Measurements from ENCODE around the gene BMP8A.

BMP8A gene

DNA sequence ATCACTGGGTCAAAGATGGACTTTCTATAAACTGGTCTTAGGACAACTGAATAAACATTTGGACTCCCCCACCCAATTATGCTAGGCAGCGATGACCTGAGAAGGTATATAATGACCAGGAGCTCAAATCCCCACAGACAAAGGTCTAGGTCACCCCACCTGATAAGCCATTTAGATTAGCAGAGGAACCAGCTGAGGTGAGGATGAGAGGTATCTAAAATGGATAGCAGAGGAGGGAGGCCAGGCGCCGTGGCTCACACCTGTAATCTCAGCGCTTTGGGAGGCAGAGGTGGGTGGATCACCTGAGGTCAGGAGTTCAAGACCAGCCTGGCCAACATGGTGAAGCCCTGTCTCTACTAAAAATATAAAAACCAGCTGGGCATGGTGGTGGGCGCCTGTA, 51.5 kb downstream of the BMP8A start:
- no peak for ATAC-seq (ENCODE audit: insufficient read depth, low read depth)
- Histone ChIP-seq H3K4me1 (ENCODE audit: insufficient read depth, low read length) (no peaks in the 10 kb centered on the region), H3K27me3 (ENCODE audit: insufficient read depth, low read length, poor library complexity) (no peaks in the 10 kb centered on the region), H3K79me2 (ENCODE audit: insufficient read depth, low read length) (no peaks in the 10 kb centered on the region), H3K27ac (ENCODE audit: low read length) (no peak overlapping the region), H3K9me3 (ENCODE audit: insufficient read depth, low read length, severe bottlenecking) (no peaks in the 10 kb centered on the region), H2AFZ (ENCODE audit: low read depth, low read length) (no peak overlapping the region), H3K4me2 (ENCODE audit: insufficient read depth, low read length) (no peak overlapping the region), H3K9ac (ENCODE audit: low read depth, low read length) (no peak overlapping the region), H3K36me3 (ENCODE audit: insufficient read depth, low read length) (peaks cover 41% of the 10 kb centered on the region), H3K4me3 (ENCODE audit: low read depth in 1 of 2, low read length in 2 of 2) (no peak overlapping the region), H4K20me1 (ENCODE audit: insufficient read depth, low read length) (0 out of 2 replicates have a peak, but pooled peaks cover 7% of the 10 kb centered on the region)
- DNase-seq: no peak
- TF ChIP-seq EZH2 (IDR thresholded peaks at IDR 0.05; ENCODE audit: borderline replicate concordance, low read depth, low read length, severe bottlenecking): no peak
- TF ChIP-seq, protein P1, sequence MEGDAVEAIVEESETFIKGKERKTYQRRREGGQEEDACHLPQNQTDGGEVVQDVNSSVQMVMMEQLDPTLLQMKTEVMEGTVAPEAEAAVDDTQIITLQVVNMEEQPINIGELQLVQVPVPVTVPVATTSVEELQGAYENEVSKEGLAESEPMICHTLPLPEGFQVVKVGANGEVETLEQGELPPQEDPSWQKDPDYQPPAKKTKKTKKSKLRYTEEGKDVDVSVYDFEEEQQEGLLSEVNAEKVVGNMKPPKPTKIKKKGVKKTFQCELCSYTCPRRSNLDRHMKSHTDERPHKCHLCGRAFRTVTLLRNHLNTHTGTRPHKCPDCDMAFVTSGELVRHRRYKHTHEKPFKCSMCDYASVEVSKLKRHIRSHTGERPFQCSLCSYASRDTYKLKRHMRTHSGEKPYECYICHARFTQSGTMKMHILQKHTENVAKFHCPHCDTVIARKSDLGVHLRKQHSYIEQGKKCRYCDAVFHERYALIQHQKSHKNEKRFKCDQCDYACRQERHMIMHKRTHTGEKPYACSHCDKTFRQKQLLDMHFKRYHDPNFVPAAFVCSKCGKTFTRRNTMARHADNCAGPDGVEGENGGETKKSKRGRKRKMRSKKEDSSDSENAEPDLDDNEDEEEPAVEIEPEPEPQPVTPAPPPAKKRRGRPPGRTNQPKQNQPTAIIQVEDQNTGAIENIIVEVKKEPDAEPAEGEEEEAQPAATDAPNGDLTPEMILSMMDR (IDR thresholded peaks at IDR 0.05; ENCODE audit: borderline replicate concordance, extremely low read depth, low read length, poor library complexity, severe bottlenecking): no peak

DNA sequence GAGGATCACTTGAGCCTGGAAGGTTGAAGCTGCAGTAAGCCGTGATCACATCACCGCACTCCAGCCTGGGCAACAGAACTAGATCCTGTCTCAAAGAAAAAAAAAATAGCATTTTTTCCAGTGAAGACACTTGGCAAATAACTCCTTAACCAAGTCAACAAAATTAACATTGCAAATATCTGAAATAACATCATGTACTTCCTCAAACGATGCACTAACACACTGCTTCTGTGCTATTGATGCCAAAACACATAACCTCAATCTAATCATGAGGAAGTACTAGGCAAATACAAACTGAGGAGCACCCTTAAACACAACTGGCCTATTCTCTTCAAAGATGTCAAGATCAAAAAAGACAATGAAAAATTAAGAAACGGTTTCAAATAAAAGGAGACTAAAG, 52.9 kb downstream of the BMP8A start:
- H3K4me2 ChIP-seq (ENCODE audit: insufficient read depth, low read length): no peak overlapping the region
- H3K9me3 ChIP-seq (ENCODE audit: insufficient read depth, low read length, severe bottlenecking): no peaks in the 10 kb centered on the region
- H3K9ac ChIP-seq (ENCODE audit: low read depth, low read length): no peak overlapping the region
- H3K79me2 ChIP-seq (ENCODE audit: insufficient read depth, low read length): no peaks in the 10 kb centered on the region
- H3K27ac ChIP-seq (ENCODE audit: low read length): no peak overlapping the region
- no peaks in the 10 kb centered on the region for H3K4me1 ChIP-seq (ENCODE audit: insufficient read depth, low read length)
- H3K4me3 ChIP-seq (ENCODE audit: low read depth in 1 of 2, low read length in 2 of 2): no peak overlapping the region
- peaks cover 43% of the 10 kb centered on the region for H3K36me3 ChIP-seq (ENCODE audit: insufficient read depth, low read length)
- H4K20me1 ChIP-seq (ENCODE audit: insufficient read depth, low read length): no peaks in the 10 kb centered on the region
- DNase-seq (no peak), ATAC-seq (ENCODE audit: insufficient read depth, low read depth) (no peak)
- TF ChIP-seq EZH2 (IDR thresholded peaks at IDR 0.05; ENCODE audit: borderline replicate concordance, low read depth, low read length, severe bottlenecking): no peak
- TF ChIP-seq, protein P1 (IDR thresholded peaks at IDR 0.05; ENCODE audit: borderline replicate concordance, extremely low read depth, low read length, poor library complexity, severe bottlenecking): no peak
- H3K27me3 ChIP-seq (ENCODE audit: insufficient read depth, low read length, poor library complexity): no peaks in the 10 kb centered on the region
- no peak overlapping the region for H2AFZ ChIP-seq (ENCODE audit: low read depth, low read length)

DNA sequence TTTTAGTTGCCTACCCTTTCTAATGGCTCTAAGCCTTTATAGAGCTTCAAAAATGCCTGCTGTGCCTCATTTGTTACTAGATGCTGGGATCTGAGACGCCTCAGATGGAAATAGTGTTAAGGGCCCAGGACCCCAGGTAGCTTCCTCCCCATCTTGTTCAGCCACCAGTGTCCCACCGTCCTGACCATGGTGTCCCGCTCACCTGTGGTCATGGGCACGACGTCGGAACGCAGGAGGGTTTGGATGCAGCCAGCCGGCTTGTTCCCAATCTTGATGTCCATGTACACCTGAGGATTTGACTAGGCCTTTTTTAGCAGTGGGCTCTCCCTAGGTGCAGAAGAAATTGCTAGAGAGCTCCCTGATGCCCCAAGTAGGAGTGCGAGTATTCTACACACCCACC, 54.1 kb downstream of the BMP8A start:
- peaks cover 35% of the 10 kb centered on the region for H3K36me3 ChIP-seq (ENCODE audit: insufficient read depth, low read length)
- no peak overlapping the region for H2AFZ ChIP-seq (ENCODE audit: low read depth, low read length)
- no peaks in the 10 kb centered on the region for H3K27me3 ChIP-seq (ENCODE audit: insufficient read depth, low read length, poor library complexity)
- no peaks in the 10 kb centered on the region for H3K4me1 ChIP-seq (ENCODE audit: insufficient read depth, low read length)
- H3K4me2 ChIP-seq (ENCODE audit: insufficient read depth, low read length): no peak overlapping the region
- no peak for ATAC-seq (ENCODE audit: insufficient read depth, low read depth)
- TF ChIP-seq, protein P1 (IDR thresholded peaks at IDR 0.05; ENCODE audit: borderline replicate concordance, extremely low read depth, low read length, poor library complexity, severe bottlenecking): no peak
- TF ChIP-seq EZH2 (IDR thresholded peaks at IDR 0.05; ENCODE audit: borderline replicate concordance, low read depth, low read length, severe bottlenecking): no peak
- no peak overlapping the region for H3K9ac ChIP-seq (ENCODE audit: low read depth, low read length)
- H4K20me1 ChIP-seq (ENCODE audit: insufficient read depth, low read length): no peaks in the 10 kb centered on the region
- H3K4me3 ChIP-seq (ENCODE audit: low read depth in 1 of 2, low read length in 2 of 2): no peak overlapping the region
- no peaks in the 10 kb centered on the region for H3K9me3 ChIP-seq (ENCODE audit: insufficient read depth, low read length, severe bottlenecking)
- no peak overlapping the region for H3K27ac ChIP-seq (ENCODE audit: low read length)
- DNase-seq: no peak
- no peaks in the 10 kb centered on the region for H3K79me2 ChIP-seq (ENCODE audit: insufficient read depth, low read length)

DNA sequence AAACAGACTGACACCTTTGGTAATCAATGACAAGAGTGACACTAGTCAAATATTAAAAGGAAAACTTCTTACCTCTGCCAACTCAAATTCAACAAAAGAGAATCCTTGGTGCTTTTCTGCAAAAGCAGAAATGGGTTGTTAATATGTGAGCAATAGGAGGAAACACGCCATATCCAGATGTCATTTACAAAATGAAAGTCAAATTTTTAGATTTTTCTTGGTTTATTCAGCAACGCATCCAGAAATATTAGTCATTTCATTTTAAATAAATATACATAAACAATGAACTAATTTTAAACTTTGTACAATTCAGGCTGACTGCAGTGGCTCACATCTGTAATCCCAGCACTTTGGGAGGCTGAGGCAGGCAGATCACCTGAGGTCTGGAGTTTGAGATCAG, 62.8 kb downstream of the BMP8A start:
- Histone ChIP-seq H3K27me3 (ENCODE audit: insufficient read depth, low read length, poor library complexity) (no peaks in the 10 kb centered on the region), H3K4me1 (ENCODE audit: insufficient read depth, low read length) (peaks cover 7% of the 10 kb centered on the region), H3K79me2 (ENCODE audit: insufficient read depth, low read length) (peaks cover 11% of the 10 kb centered on the region), H3K27ac (ENCODE audit: low read length) (no peak overlapping the region), H3K4me2 (ENCODE audit: insufficient read depth, low read length) (no peak overlapping the region), H3K4me3 (ENCODE audit: low read depth in 1 of 2, low read length in 2 of 2) (no peak overlapping the region), H3K9ac (ENCODE audit: low read depth, low read length) (no peak overlapping the region), H3K9me3 (ENCODE audit: insufficient read depth, low read length, severe bottlenecking) (no peaks in the 10 kb centered on the region), H3K36me3 (ENCODE audit: insufficient read depth, low read length) (peaks cover 13% of the 10 kb centered on the region; the same call in 1 of the 2 replicates), H2AFZ (ENCODE audit: low read depth, low read length) (no peak overlapping the region), H4K20me1 (ENCODE audit: insufficient read depth, low read length) (no peaks in the 10 kb centered on the region)
- ATAC-seq (ENCODE audit: insufficient read depth, low read depth) (no peak), DNase-seq (no peak)
- TF ChIP-seq EZH2 (IDR thresholded peaks at IDR 0.05; ENCODE audit: borderline replicate concordance, low read depth, low read length, severe bottlenecking): no peak
- TF ChIP-seq, protein P1 (IDR thresholded peaks at IDR 0.05; ENCODE audit: borderline replicate concordance, extremely low read depth, low read length, poor library complexity, severe bottlenecking): no peak

Data from DND-41 (cell line).